Progenitor cell of endocrine pancreas (in vitro differentiated cells): Measurements from ENCODE around the gene FSHR. TPM values are rescaled to one million over a fixed set of nuclear protein-coding genes. Genes with fewer than 3 reads are reported as not detected.

Source experiments
- DNase-seq: peaks from one replicate; pipeline ENCODE4 v3.0.0; 2021; ENCODE audit warnings: low spot score; ENCODE audit not compliant: unreplicated experiment
- H3K27ac Mint-ChIP-seq: 2 replicates; pipeline ENCODE4 v1.8.0; 2021; ENCODE audit warnings: mild to moderate bottlenecking, moderate library complexity, mixed read lengths
- H3K27me3 Mint-ChIP-seq: 2 replicates; pipeline ENCODE4 v1.8.0; 2021; ENCODE audit warnings: mixed read lengths
- H3K36me3 Mint-ChIP-seq: 2 replicates; pipeline ENCODE4 v1.8.0; 2022; ENCODE audit warnings: mixed read lengths; ENCODE audit not compliant: insufficient read depth
- H3K4me1 Mint-ChIP-seq: 2 replicates; pipeline ENCODE4 v1.8.0; 2021; ENCODE audit warnings: low read depth, mixed read lengths
- H3K4me3 Mint-ChIP-seq: 2 replicates; pipeline ENCODE4 v1.8.0; 2021; ENCODE audit warnings: low read depth, mild to moderate bottlenecking, moderate library complexity, mixed read lengths
- H3K9me3 Mint-ChIP-seq: 2 replicates; pipeline ENCODE4 v1.8.0; 2021; ENCODE audit warnings: low read depth, mixed read lengths
- total RNA-seq: library from RNA; stranded (reverse); gene quantifications from 2 replicates; pipeline ENCODE4 v1.2.1, GENCODE V29; 2021
- TF ChIP-seq, protein P1 (sequence below): fragments of 200-600 bp; sonication (generic); IDR thresholded peaks from one replicate; pipeline ENCODE4 v1.5.0; 2021; ENCODE audit warnings: antibody characterized with exemption, mild to moderate bottlenecking; ENCODE audit not compliant: unreplicated experiment

Gene FSHR
- total RNA-seq, 1 donor from 2014 or later, result 0.74 TPM

DNA sequence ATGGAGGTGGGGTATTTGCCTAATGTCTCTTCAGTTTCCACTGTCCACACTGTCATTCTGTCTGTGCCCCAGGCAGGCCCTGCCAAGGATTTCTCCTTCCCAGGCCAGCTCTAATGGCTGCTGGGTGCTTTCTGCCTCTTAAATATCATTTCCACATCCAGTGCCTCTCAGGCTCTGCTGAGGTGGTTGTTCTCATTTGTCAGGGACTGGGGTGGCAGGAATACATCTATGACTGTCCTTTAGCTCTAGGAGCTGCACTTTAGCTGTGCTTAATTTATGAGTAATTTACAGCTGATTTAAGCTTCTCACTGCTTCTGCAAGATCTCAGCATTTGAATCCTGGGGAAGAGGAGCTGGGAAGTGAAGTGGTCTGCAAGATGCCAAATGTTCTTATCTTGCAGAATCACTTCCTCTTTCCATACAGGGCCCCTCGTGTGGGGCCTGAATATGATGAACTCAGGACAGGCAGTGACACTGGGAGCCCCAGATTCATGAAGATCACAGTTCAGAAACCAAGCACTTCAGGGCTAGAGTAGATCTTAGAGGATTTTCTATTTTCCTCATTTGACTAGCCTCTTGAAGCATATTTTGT is 150.2 kb downstream of the FSHR start:
- TF ChIP-seq, protein P1, sequence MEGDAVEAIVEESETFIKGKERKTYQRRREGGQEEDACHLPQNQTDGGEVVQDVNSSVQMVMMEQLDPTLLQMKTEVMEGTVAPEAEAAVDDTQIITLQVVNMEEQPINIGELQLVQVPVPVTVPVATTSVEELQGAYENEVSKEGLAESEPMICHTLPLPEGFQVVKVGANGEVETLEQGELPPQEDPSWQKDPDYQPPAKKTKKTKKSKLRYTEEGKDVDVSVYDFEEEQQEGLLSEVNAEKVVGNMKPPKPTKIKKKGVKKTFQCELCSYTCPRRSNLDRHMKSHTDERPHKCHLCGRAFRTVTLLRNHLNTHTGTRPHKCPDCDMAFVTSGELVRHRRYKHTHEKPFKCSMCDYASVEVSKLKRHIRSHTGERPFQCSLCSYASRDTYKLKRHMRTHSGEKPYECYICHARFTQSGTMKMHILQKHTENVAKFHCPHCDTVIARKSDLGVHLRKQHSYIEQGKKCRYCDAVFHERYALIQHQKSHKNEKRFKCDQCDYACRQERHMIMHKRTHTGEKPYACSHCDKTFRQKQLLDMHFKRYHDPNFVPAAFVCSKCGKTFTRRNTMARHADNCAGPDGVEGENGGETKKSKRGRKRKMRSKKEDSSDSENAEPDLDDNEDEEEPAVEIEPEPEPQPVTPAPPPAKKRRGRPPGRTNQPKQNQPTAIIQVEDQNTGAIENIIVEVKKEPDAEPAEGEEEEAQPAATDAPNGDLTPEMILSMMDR, result no peak
- H3K4me3 Mint-ChIP-seq, result no peak overlapping the region
- DNase-seq, result no peak
- H3K27ac Mint-ChIP-seq, result peak overlapping the region; percentile 53
- no peaks in the 10 kb centered on the region for H3K36me3 Mint-ChIP-seq
- peaks cover 9% of the 10 kb centered on the region for H3K4me1 Mint-ChIP-seq
- H3K27me3 Mint-ChIP-seq, result no peaks in the 10 kb centered on the region
- peaks cover 3% of the 10 kb centered on the region for H3K9me3 Mint-ChIP-seq

DNA sequence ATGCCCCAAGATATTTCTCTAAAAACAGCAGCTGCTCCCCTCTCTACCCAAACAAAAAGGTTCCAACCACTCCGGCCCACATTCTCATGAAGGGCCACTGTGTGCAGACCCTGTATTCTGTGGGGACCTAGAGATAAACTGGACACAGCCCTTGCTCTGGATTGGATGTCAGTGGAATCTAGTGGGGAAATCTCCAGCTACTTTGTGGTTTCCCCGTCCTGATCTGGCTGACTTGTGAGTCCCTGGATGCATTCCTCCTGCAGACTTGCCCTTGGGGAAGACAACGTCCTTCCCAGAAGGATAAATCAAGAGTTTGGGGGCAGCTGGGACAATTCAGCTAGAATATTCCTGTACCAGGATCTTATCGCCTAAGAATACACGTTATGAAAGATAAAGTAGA is 151.1 kb downstream of the FSHR start:
- no peak overlapping the region for H3K27ac Mint-ChIP-seq
- TF ChIP-seq, protein P1, result no peak

DNA sequence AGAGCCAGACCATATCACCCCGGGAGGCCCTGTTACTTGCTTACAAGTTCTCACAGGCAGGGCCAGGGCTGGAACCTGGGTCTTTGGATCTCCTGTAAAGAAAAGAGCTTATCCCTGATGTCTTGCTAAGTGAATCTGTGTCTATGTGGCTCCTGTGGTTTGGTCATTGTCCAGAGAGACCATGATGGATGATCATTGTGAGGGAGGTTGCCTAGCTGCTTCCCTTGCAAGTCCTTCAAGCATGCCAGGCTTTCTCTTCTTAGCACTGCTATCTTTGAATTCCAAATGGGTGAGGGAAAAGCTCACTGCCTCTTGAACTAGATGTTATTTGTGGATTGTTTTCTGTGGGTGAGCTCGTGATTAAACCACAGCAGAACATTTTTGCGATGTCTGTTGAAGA is 151.6 kb downstream of the FSHR start:
- no peaks in the 10 kb centered on the region for H3K36me3 Mint-ChIP-seq
- H3K4me3 Mint-ChIP-seq, result no peak overlapping the region
- DNase-seq, result no peak

More for the DNA sequence above, 151.1 kb downstream of the FSHR start:
- Mint-ChIP-seq H3K4me1 (peaks cover 9% of the 10 kb centered on the region), H3K9me3 (peaks cover 3% of the 10 kb centered on the region), H3K36me3 (no peaks in the 10 kb centered on the region), H3K4me3 (no peak overlapping the region), H3K27me3 (no peaks in the 10 kb centered on the region)
- DNase-seq, result no peak

DNA sequence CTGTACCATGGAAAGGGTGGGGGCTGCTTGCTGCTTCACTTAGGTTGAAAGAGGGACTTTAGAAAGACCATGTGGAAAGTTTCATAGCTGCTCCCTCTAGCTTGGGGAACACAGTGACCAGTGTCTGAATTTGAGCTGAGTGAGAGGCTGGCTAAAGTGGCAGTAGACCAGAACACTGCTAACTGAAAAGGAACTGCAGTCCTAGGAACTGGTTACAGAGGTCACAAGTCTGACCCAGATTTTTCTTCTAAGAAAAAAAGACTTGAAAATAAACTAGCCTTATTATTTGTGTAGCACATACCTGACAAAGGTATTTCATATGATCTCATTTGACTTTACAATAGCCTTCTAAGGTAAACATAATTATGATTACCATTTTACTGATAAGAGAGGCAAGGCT is 153.6 kb downstream of the FSHR start:
- no peak overlapping the region for H3K4me3 Mint-ChIP-seq
- H3K27me3 Mint-ChIP-seq, result no peaks in the 10 kb centered on the region
- TF ChIP-seq, protein P1, result no peak
- no peaks in the 10 kb centered on the region for H3K36me3 Mint-ChIP-seq
- peaks cover 9% of the 10 kb centered on the region for H3K4me1 Mint-ChIP-seq
- no peak for DNase-seq
- no peaks in the 10 kb centered on the region for H3K9me3 Mint-ChIP-seq
- peak overlapping the region; percentile 35 for H3K27ac Mint-ChIP-seq

More for the DNA sequence above, 151.6 kb downstream of the FSHR start:
- TF ChIP-seq, protein P1, result no peak
- Mint-ChIP-seq H3K9me3 (peaks cover 3% of the 10 kb centered on the region), H3K4me1 (peaks cover 9% of the 10 kb centered on the region), H3K27ac (no peak overlapping the region), H3K27me3 (no peaks in the 10 kb centered on the region)

DNA sequence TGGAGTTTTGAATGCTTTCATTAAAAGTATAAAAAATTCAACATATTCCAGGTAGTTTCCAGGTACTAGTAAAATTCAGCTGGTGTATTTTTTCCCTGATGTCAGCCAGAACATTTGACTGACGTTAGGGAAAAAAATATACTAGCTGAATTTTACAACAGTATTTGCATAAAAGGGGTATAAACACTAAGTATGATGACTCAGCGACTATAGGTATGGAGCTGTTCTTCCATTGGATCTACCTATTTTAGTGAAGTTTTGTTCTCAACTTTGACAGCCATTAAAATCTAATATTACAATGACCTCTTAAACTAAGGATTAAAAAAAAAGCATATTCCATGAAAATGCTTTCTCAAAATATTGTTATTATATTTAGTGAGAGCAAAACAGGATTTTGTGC is 155.9 kb downstream of the FSHR start:
- Mint-ChIP-seq H3K9me3 (no peaks in the 10 kb centered on the region), H3K36me3 (no peaks in the 10 kb centered on the region), H3K4me1 (peaks cover 9% of the 10 kb centered on the region), H3K27me3 (no peaks in the 10 kb centered on the region), H3K4me3 (no peak overlapping the region), H3K27ac (no peak overlapping the region)
- DNase-seq, result no peak
- TF ChIP-seq, protein P1, result no peak
